ENCODE measurements around the gene S100A8. TPM values are rescaled to one million over a fixed set of nuclear protein-coding genes. Genes with fewer than 3 reads are reported as not detected.

Gene S100A8
- total RNA-seq, 2 donors from 2014 or later = 1.8 TPM; not detected in 1

DNA sequence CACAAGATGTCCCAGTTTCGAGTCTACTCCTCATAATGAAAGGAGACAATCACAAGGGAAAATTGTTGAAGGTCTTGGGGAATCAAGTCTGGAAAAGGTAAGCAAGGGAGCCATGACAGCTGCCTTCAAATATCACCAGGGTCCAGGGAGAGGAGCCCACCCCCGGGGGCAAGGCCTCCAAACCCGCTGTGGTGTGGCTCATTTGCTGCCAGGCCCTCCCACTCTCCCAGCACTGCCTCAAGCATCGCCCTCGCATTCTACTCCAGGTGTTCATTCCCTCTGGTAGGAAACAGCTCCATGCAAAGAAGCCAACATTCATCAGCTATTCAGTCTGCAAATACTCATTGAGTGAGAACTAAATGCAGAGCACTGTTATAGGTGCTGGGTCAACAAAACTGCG is 24.6 kb downstream of the S100A8 start:
- no peaks in the 10 kb centered on the region for H3K27me3 ChIP-seq
- no peak overlapping the region for H3K4me3 ChIP-seq
- no peaks in the 10 kb centered on the region for H3K36me3 ChIP-seq (replicated peaks in 1 of 2; ENCODE audit: insufficient read depth in 1 of 2, low read depth in 2 of 2)
- no peak for ATAC-seq
- WGBS, 2 donors = 66 to 67% methylated on average over 6 of the region's 6 CpGs
- intact Hi-C loops (cut with DNase I) = no loop called here
- H3K4me1 ChIP-seq = no peaks in the 10 kb centered on the region
- no peaks in the 10 kb centered on the region for H3K9me3 ChIP-seq
- DNase-seq = no peak
- H3K27ac ChIP-seq = no peak overlapping the region
- TF ChIP-seq, protein P1, sequence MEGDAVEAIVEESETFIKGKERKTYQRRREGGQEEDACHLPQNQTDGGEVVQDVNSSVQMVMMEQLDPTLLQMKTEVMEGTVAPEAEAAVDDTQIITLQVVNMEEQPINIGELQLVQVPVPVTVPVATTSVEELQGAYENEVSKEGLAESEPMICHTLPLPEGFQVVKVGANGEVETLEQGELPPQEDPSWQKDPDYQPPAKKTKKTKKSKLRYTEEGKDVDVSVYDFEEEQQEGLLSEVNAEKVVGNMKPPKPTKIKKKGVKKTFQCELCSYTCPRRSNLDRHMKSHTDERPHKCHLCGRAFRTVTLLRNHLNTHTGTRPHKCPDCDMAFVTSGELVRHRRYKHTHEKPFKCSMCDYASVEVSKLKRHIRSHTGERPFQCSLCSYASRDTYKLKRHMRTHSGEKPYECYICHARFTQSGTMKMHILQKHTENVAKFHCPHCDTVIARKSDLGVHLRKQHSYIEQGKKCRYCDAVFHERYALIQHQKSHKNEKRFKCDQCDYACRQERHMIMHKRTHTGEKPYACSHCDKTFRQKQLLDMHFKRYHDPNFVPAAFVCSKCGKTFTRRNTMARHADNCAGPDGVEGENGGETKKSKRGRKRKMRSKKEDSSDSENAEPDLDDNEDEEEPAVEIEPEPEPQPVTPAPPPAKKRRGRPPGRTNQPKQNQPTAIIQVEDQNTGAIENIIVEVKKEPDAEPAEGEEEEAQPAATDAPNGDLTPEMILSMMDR (IDR thresholded peaks at IDR 0.05) = no peak
- no peak for TF ChIP-seq POLR2A (IDR thresholded peaks at IDR 0.05)

DNA sequence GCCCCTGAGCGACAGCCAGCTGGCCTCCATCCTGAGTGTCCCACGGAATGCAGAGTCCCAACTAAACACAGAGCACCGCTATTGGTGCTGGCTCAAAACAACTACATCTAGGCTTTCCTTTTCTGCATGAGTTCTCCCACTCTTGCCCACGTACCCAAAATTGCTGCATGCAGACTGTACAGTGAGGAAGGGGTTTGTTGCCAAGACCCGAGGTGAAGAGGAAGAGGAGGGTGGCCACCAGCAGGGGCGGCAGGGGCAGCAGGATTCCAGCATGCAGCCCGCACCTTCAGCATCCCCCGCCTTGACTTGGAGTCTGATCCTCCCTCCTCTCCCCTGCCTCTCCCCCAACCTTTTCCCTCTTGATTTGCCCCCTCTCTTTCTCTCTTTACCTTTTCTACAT is 25.2 kb downstream of the S100A8 start:
- H3K4me3 ChIP-seq = no peak overlapping the region
- H3K27ac ChIP-seq = no peak overlapping the region
- DNase-seq = no peak

DNA sequence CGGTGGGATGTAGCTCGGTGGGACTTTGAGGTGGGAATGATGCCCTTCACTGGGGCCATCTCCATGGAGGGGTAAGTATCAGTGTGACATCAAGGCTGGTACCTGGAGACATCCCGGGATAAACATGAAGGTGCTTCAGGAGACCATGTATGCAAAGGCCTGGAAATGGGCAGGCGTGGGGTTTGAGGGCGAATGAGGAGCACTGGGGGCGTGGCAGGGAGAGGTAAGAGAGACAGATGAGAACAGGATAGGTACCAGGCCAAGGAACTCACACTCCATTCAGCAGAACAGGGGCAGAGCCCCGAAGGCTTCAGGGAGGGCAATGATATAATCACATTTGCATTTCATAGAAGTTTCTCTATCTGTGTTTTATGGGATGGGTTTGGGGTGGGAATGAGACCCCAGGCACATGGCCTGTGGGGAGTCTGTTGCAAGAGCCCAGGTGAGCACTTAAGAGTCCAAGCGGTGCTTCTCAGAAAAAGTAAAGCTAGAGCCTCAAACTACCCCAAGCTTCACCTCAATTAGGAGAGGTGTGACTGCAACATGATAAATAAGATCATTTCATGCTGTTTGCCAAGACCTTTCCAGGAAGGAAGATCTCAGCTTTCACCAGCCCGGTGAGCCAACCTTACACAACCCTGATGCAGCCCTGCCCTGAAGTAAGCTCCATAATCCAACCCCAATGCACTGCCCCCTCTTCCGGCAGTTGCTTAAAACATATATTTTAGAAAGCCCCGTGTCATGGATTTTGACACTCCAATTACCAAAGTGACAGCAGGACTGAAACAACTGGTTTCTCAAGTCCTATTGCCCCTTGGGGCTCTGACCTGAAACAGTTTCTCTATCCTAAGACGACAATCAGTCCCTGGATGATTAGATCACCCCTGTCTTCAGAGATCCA is 25.9 kb downstream of the S100A8 start:
- Histone ChIP-seq H3K27ac (no peak overlapping the region), H3K36me3 (replicated peaks in 1 of 2; ENCODE audit: insufficient read depth in 1 of 2, low read depth in 2 of 2) (no peaks in the 10 kb centered on the region), H3K27me3 (no peaks in the 10 kb centered on the region), H3K9me3 (no peaks in the 10 kb centered on the region), H3K4me1 (no peaks in the 10 kb centered on the region), H3K4me3 (no peak overlapping the region)
- no peak for DNase-seq
- no peak for ATAC-seq
- TF ChIP-seq, protein P1 (IDR thresholded peaks at IDR 0.05) = no peak
- TF ChIP-seq POLR2A (IDR thresholded peaks at IDR 0.05) = no peak
- intact Hi-C loops (cut with DNase I) = no loop called here
- 59 to 61% methylated on average over 12 of the region's 12 CpGs for WGBS, 2 donors

More for the DNA sequence above, 25.2 kb downstream of the S100A8 start:
- H3K9me3 ChIP-seq = no peaks in the 10 kb centered on the region
- WGBS, 2 donors = 55 to 73% methylated on average over 8 of the region's 8 CpGs
- intact Hi-C loops (cut with DNase I) = no loop called here
- TF ChIP-seq, protein P1 (IDR thresholded peaks at IDR 0.05) = no peak
- TF ChIP-seq POLR2A (IDR thresholded peaks at IDR 0.05) = no peak
- no peak for ATAC-seq
- no peaks in the 10 kb centered on the region for H3K27me3 ChIP-seq
- no peaks in the 10 kb centered on the region for H3K36me3 ChIP-seq (replicated peaks in 1 of 2; ENCODE audit: insufficient read depth in 1 of 2, low read depth in 2 of 2)
- H3K4me1 ChIP-seq = no peaks in the 10 kb centered on the region

DNA sequence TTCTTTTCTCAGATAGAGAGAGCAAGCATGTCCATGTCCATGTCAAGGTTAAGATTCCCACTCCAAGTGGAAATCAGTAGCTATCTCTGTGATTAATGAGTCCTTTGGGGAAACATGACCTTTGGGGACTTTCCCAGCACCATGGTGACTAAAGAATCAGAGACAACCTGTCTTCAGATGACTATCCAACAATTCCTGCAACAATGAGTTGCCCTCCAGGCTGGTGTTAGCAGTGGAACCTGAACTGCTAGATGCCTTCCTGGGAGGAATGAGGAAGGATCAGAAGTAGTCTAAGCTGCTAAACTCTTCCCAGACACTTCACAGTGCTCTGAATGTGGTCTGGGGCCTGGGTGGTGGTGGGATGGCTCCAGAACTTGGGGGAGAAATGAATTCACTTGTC is 26.7 kb downstream of the S100A8 start:
- H3K9me3 ChIP-seq = no peaks in the 10 kb centered on the region
- no peak for DNase-seq
- no peak for ATAC-seq
- H3K27ac ChIP-seq = no peak overlapping the region
- H3K4me1 ChIP-seq = no peaks in the 10 kb centered on the region
- no peaks in the 10 kb centered on the region for H3K36me3 ChIP-seq (replicated peaks in 1 of 2; ENCODE audit: insufficient read depth in 1 of 2, low read depth in 2 of 2)
- no peaks in the 10 kb centered on the region for H3K27me3 ChIP-seq
- H3K4me3 ChIP-seq = no peak overlapping the region
- TF ChIP-seq POLR2A (IDR thresholded peaks at IDR 0.05) = no peak
- TF ChIP-seq, protein P1 (IDR thresholded peaks at IDR 0.05) = no peak
- intact Hi-C loops (cut with DNase I) = no loop called here

DNA sequence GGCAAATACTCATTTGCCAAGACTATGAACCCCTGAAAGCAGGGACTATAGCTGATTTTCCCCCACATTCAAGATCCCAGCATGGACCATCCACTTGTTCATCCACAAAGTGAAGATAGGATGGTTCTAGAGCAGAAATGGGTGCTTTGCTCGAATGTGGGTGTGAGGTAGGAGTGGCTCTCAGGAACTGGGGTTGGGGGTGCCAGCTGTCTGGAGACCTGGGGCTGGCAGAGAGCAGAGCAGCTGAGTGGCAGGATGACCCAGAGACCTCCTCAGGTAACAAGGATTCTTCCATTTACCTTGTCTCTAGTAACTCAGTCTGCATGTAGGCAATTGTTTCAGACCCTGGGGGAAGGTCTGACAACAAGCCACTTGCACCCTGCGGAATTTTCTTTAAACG is 27.2 kb downstream of the S100A8 start:
- WGBS, 2 donors = 48 to 60% methylated on average over 3 of the region's 3 CpGs
- Histone ChIP-seq H3K27ac (no peak overlapping the region), H3K9me3 (no peaks in the 10 kb centered on the region), H3K27me3 (no peaks in the 10 kb centered on the region), H3K4me3 (no peak overlapping the region), H3K36me3 (replicated peaks in 1 of 2; ENCODE audit: insufficient read depth in 1 of 2, low read depth in 2 of 2) (no peaks in the 10 kb centered on the region), H3K4me1 (no peaks in the 10 kb centered on the region)
- intact Hi-C loops (cut with DNase I) = no loop called here
- ATAC-seq (no peak), DNase-seq (no peak)
- TF ChIP-seq, protein P1 (IDR thresholded peaks at IDR 0.05) = no peak
- TF ChIP-seq POLR2A (IDR thresholded peaks at IDR 0.05) = no peak

Measured in body of pancreas (tissue), 4 donors.